ENCODE measurements around the gene C10orf95. TPM values are rescaled to one million over a fixed set of nuclear protein-coding genes. Genes with fewer than 3 reads are reported as not detected.
A peak's percentile ranks its signal among the peaks of the same experiment; 100 is the strongest.

The C10orf95 gene
- total RNA-seq, 2 donors from 2014 or later = not detected

DNA sequence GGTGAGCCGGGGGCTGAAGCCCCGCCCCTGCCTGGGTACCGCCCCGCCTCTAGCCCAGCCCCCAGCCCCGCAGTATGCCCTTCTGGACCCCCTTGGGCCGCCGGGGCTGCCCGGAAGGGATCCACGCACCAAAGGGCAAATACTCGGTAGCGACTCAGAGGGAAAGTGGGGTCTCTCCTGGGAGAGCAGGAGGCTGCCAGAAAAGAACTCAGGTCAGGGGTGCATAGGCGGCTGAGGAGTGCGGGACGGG, 29.9 kb downstream of the C10orf95 start:
- intact Hi-C loops (cut with DNase I) = no loop called here
- no peak for DNase-seq
- no peak for ATAC-seq

DNA sequence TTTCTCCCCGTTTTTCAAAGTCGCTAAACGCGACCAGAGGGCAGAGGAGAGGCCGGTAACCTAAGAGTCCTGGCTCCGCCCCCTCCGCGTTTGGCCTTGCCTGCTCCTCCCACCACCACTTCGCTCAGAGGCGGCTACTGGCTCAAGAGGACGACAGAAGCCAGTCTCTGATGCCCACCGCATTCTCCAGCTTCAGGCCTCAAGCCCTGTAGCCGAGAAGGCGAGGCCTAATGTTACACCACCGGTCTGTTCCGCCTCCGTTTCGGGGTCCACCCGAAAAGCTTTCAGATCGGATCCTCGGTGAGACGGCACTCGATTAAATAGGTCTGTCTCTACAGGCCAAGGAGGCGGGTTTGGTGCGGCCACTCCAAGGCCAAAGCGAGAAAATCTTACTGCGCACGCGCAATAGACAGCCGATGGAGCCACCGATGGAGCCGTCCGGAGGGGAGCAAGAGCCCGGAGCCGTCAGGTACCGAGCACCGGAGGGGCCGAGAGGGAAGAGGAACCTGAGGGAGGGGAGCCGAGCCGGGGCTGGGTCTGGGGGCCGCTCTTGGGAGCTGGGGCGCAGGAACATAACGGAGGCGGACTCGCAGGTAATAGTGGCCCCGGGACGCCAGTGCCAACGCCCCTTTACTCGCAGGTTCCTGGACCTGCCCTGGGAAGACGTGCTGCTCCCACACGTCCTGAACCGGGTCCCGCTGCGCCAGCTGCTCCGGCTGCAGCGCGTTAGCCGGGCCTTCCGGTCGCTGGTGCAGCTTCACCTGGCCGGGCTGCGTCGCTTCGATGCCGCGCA, 30.4 kb downstream of the C10orf95 start, which contains the start of gene FBXL15:
Gene FBXL15, plus strand, starts transcription at position 123 of the 793 bp plus-strand sequence. Its CDS starts 294 bp downstream, at position 417.
- DNase-seq (peak; percentile 98), ATAC-seq (peak; percentile 88)
- intact Hi-C loops (cut with DNase I) = no loop called here

DNA sequence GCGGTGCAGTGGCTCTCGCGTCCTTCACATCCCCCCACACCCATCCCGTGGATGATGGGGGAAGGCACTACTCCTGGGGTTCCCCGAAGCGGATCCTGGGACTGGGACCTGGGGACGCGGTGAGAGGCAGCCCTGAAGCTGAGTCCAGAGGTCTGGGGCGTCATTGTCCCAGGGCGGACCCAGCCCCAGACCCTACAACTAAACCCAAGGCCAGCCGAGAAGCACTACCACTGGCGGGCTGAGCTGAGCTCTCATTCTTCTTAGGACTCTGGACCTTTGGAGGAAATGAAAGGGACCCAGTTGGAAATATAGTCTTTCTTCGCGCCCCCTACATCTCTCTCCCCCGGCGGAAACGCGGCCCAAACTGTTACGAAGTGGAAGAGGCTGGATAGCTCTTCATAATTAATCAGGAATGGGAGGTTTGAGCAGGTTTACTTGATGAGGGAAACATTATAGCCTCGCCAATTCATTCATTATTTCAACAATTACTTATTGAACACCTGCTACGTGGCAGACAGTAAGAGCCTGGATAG, 31.1 kb downstream of the C10orf95 start:
- intact Hi-C loops (cut with DNase I) = no loop called here
- no peak for DNase-seq
- no peak for ATAC-seq

DNA sequence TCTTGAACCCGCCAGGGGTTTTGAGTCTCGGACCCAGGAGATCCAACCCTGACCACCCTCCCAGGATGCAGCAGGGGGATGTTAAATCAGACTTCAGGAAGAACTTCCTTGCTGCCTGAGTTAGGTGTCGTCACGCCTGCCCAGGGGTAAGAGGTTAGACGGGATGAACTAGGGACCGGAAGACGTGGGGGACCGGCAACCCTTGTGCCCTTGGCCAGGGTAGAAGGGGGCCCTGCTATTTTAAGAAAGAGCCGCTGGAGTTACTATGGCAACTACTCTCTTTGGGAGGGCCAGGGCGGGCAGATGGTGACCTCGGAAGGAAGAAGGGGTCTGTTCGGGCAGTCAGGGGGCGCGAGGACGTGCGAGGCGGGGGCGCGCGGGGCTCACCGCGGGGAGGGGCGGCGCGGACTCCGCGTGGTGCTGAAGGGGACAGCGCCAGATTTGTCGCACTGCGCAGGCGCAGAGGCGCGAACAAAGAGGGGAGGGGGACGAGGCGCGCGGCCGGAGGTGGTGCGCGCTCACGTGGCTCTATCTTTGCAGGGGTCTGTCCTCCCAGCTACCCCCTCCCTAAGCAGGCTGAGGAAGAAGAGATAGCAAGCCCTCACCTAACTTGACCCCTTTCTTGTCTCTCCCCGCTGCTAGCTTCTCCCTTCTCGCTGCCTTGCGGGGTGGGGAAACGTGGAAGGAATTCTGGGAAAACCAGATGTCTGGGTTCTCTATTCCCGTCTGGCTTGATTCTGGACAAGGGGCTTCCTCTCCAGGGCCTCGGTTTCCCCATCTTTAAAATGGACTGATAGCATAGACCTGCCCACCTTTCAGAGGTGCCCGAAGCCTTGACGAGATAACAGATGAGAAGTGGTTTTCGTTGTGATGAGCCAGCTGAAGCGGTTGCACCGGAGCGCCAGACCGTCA, 31.8 kb downstream of the C10orf95 start:
- intact Hi-C loops (cut with DNase I) = no loop called here
- peak; percentile 58 for DNase-seq
- peak; percentile 7 to 8 for ATAC-seq

DNA sequence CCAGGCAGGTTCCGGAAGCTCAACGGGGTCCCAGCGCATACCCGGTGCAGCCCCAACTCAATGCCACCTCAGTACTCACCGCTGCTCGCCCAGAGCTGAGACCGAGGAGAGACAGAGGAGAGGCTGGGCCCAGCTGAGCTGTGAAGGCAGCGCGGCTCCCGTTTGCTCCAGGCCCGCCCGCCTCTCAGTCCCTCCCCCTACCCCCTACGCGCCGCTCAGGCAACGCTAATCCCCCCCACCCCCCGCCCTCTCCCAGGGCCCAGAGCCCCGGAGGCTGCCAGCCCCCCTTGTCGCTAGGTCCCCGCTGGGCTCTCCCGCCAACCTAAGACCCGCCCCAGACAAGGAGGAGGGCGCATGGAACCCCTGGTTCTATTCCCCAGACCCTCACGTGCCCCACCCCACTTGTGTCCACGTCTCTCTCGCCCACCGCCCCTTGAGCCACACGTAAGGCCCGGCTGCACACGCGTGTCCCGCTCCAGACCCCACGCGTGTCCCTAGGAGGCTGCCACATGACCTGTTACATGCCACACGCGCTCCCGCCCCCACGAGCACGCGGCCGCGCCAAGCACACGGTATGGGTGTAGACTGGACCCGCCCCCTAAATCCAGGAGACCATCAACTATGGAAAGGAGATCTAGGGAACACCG, 32.6 kb downstream of the C10orf95 start, which contains the start of gene PSD:
Gene PSD, minus strand, starts transcription at position 164 of the 647 bp plus-strand sequence. CDS start 1,747 bp downstream, outside the sequence.
- no peak for DNase-seq
- intact Hi-C loops (cut with DNase I) = no loop called here
- ATAC-seq = no peak

DNA sequence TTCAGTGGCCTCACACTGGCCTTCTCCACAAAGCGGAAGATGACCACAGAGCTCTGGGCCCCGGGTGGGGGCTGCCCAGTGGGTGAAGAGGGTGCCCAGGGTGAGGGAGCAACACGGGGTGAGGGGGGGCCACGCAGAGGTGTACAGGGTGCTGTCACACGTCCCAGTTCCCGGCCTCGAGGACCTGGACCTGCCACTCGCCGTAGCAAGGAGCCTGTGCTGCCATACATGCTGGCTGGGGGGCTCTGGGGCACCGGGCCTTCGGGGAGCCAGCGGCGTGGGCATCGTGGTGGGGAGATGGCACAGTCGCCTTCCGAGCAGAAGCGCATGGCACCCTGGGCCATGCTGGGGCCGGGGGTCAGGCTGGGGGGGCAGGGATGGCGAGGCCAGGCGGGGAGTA, 34.6 kb downstream of the C10orf95 start:
- no peak for DNase-seq
- intact Hi-C loops (cut with DNase I) = no loop called here
- ATAC-seq = no peak

DNA sequence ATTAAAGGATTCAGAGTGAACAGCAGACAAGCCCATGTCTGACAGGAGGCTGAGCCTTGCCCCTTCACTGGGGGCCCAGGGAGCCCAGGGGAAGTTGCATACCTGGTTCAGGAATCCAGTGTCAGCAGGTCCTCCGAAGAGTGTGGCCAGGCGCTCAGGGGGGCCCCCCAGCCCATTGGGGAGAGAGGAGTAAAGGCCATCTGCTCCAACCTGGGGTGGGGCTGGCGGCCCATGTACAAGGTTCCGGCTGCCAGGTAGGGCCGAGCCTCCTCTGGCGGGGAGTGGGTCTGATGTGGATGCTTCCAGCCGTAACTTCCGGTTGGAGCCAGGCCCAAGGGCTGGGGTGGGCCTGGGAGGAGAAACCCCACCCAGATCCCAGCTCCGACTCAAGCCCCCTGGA, 35.1 kb downstream of the C10orf95 start:
- ATAC-seq = no peak
- DNase-seq = no peak
- intact Hi-C loops (cut with DNase I) = no loop called here

DNA sequence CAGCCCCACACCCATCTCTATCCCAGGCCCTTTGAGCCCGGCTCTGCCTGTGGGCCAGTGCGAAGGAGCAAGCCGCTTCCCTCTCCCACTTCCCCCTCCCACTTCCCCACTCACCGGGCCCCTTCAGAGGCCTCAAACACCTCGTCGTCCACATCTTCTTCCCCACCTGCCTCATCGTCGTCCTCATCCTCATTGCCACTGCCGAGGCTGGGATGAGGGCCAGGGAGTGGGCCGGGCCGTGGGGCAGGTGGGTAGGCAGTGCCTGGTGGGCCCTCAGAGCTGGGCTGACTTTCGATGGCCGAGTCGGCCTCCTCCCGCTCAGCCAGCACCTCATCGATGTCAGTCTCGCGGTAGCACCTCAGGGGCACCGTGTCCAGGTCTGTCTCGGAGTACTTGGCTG, 36.6 kb downstream of the C10orf95 start:
- ATAC-seq (no peak), DNase-seq (peak; percentile 11)
- intact Hi-C loops (cut with DNase I) = no loop called here

DNA sequence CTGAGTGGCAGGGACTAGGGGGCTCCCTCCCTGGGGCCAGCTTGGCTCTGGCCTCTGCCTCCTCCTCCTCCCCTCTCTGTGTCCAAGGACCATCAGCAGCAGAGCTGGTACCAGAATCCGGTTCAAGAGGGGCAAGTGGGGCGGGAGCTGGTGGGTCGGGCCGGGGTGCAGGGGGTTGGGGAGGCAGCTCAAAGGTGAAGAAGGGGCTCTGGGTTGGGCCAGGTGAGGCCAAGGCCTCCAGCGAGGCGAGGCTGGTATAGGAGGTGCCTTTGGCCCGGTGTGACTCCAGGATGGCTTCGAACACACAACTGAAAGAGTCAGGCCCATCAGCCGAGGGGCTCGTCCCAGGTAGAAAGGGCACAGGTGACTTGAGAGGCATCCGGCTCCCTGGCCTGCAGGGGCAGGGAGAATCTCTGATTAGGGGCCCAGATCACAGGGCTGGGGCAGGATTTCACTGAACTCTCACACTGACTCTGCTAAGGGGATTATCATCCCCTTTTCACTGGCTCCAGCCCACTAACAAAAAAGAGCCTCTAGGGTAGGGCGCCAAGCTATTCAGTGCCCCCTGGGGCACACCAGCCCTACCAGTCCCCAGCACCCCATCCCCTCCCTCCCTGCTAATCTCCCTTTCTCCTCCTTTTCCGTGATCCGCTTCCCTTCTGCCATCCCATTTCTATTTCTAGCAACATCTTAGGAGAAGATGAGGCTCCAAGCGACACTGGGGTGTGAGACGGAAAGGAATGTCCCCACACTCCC, 37.4 kb downstream of the C10orf95 start:
- DNase-seq = no peak
- intact Hi-C loops (cut with DNase I) = no loop called here
- no peak for ATAC-seq

DNA sequence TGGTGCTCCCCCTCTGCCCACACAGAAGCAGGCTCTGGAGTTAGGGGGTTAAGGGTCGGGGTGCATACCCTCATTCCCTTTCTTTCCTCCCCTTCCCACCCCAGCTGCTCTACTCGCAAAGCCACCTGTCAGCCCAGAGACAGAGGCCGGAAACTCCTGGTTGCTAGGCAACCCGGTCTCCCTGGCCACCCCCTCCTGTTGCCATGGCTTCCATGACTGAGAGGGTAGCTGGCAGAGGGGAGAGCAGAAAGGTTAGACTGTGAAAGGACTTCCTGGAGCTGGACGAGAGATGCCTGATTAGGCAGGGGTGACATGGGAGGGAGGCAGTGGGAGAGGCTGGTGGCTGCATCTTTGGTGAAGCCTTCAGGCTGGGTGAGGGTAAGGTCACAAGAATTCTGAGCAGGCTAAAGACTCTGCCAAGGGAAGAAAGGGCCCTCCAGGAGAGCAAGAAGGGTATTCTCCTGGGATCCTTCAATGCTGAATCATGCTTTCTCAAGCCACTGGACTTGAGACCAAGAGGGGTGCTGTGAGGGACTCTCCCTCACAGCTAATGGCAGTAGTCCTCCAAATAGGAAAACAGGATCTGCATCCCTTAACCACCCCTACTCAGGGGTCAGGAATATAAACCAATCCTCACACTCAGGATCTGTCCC, 38.2 kb downstream of the C10orf95 start:
- intact Hi-C loops (cut with DNase I) = no loop called here
- DNase-seq = no peak
- ATAC-seq = no peak

DNA sequence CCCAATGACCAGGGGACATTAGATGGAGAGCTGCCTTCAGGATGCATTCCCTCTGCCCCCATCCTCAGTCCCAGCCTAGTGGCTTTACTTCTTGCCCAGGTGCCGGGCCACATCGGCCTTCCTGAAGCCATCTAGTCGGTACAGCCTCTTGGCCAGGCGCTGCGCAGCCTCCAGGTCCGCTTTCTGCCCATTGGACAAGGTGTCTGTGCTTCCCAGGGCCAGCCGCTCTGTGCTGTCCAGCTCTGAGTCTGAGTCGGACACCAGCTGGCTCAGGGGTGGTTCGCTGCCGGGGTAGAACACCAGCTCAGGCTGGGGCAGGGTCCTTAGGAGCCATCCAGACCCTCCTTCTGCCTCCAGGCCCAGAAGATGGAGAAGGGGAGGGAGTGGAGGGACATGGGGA, 39.0 kb downstream of the C10orf95 start:
- no peak for DNase-seq
- intact Hi-C loops (cut with DNase I) = no loop called here
- ATAC-seq = no peak

DNA sequence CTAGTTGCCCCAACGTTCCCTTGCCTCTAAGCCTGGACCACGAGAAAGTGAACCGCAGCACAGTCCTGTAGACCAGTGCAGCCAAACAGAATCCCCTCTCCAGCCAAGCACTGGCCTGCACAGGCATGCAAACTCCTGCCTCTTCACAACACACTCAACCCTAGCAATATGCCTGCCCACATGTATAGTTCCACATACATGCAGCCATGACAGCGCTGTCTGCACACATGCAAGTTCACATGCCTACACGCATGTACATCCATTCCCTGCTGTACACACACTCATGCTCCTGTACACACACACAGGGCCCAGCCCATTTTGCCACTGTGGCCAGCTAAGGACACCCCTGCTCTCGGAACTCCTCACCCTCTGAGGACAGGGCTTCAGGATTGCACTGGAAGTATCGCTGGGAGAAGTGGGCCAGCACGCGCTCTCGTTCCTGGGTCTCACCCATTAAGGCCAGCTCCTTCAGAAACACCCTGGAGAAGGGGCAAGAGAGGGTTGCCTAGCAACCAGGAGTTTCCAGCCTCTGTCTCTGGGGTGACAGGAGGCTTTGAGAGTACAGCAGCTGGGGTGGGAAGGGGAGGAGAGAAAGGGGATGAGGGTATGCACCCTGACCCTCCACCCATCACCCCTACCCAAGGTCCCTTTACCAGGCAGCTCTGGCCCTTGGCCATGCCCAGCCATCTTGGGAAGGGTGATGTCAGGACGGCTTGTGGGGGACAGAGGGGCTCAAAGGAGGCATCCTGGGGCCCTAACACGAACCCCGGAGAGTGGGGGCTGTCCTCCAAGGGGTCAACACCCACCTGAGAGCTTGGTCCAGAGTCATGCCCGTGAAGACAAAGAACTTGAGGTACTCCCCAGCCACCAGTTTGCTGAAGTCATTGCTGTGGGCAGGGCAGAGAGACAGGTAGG, 39.7 kb downstream of the C10orf95 start:
- DNase-seq (no peak), ATAC-seq (no peak)
- intact Hi-C loops (cut with DNase I) = no loop called here

DNA sequence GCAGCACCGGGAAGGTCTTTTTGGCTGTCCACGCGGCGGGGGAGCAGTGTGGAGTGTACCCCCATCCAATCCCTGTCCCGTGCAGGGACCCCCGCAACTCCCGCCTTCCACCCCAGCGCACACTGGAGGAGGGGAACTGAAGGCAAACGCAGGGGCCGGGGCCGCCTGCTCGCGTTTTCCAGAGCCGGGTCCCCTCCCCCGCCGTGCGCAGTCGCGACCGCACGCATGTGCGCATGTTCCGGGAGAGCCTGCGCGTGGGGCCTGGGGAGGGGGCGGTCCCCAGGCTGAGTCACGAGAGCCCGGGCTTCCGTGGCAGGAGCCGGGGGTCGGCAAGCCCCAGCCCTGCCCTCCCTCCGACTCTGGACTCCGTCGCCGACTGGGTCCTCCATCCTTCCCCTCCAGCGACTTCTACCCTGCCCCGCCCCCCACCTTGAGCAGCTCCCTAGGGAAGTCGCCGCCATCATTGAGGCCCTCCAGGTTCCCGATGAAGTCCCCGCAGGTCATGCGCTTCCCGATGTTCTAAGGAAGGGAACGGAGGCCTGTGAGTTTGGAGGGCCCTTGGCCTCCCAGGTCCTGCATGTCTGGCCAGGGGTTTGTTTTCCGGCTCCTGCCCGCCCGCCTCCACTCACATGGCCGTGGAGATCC, 40.8 kb downstream of the C10orf95 start:
- DNase-seq (no peak), ATAC-seq (peak; percentile 27 to 31)
- intact Hi-C loops (cut with DNase I) = no loop called here

DNA sequence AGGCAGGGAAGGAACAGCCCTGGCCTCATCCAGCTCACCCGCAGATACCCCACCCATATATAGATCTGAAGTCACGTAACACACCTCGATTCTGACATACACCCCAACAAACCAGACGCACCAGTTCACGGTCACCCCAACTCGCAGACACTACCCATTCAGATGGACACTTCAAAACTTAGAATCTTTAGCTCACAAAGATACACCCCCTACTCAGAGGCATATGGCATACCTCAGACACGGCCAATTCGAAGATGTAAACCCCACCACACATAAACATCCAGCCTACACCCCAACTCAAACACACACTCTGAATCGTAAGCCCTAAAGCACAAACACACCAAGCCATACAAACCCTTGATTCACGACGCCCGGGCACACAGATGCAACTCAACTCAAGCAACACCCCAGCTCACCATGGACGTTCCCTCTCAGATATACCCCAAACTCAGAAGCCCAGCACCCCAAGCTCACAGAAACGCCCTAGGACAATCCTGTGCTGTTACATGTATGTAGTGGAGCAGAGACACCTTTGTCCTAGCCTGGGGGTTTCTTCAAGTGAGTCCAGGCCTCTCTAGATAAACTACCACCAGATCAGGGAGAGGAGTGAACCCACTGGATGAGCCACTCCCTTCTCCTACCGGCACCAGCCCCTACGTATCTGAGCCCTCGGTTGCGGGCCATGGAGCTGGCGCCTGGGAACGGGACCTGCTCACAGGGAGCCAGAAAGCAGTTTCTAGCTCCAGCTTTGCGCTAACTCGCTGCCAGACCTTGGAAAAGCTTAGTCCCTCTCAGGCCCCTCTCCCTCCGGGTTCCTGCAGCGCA, 41.5 kb downstream of the C10orf95 start:
- intact Hi-C loops (cut with DNase I) = no loop called here
- ATAC-seq (peak; percentile 4 to 11), DNase-seq (no peak)

DNA sequence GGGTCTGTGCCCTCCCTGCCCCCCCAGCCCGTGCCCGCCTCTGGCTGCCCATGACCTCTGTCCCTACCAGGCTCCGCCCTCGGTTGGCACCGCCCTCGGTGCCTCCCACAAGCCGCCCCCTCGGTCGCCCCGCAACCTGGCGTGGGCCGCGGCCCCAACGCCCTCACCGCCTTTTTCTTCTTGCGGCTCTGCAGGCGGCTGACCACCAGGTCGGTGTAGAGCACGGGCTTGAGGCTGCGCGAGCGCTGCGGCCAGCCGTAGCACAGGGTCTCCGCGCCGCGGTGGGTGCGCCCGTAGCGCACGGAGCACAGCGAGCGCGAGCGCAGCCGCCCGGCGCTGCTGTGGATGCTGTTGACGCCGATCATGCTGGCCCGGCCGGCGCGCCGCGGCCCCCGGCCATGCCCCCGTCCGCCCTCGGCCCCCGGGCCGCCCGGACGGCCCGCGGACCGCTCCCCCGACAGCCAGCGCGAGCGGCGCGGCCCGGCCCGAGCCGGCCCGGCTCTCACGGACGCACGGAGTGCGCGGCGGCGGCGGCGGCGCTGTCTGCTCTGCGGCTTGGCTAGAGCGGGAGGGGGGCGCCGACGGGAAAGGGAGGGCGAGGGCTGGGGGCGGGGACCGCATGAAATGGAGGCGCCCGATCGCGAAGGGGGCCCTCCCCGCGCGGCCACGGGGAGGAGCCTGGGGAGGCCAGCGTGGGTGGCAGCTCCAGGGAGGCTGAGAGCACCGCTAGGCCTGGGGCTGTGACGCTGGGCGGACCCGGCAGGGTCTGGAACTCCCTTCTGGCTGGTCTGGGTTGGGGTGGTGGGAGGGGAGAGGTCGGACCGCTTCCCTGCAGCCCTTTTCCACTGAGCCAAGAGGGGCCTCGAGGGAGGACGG, 42.4 kb downstream of the C10orf95 start:
- intact Hi-C loops (cut with DNase I) = no loop called here
- ATAC-seq = peak; percentile 42 to 69
- DNase-seq = peak; percentile 65
